Colonic mucosa (tissue), 4 donors: ENCODE data around the gene RANGAP1. TPM values are rescaled to one million over a fixed set of nuclear protein-coding genes. Genes with fewer than 3 reads are reported as not detected.

ENCODE experiments used
- DNase-seq: peaks from one replicate; pipeline ENCODE4 v3.0.0-alpha.2; 2020
- H3K27ac ChIP-seq: fragments of 200-600 bp; one replicate; pipeline ENCODE4 v1.8.0; 2021
- H3K27me3 ChIP-seq: fragments of 200-600 bp; one replicate; pipeline ENCODE4 v1.8.0; 2021
- H3K36me3 ChIP-seq: fragments of 200-600 bp; one replicate; pipeline ENCODE4 v1.8.0; 2021
- H3K4me1 ChIP-seq: fragments of 200-600 bp; one replicate; pipeline ENCODE4 v1.8.0; 2021; ENCODE audit warnings: mild to moderate bottlenecking
- H3K4me3 ChIP-seq: fragments of 200-600 bp; one replicate; pipeline ENCODE4 v1.8.0; 2021
- H3K9ac ChIP-seq, 2 donors: one replicate each; pipeline ENCODE4 v1.7.0; 2013; ENCODE audit warnings: control low read depth in 2 of 2, low read depth in 2 of 2, low read length in 2 of 2
- H3K9me3 ChIP-seq: fragments of 200-600 bp; one replicate; pipeline ENCODE4 v1.8.0; 2021
- intact Hi-C: fragments of 100-400 bp; cut with DNase I; formaldehyde crosslinking; loops from one replicate; pipeline ENCODE4 v1.14.1; 2022
- total RNA-seq, 2 donors: library from RNA; stranded (reverse); fragmentation: NEBNext Ultra II Directional in 1 of 2; extraction: Animal tissue kit (Norgen Biotek cat#: 25700) in 1 of 2; gene quantifications; one replicate each; pipeline ENCODE4 v1.2.1, GENCODE V29; 2021
- TF ChIP-seq, protein P1 (sequence below): fragments of 200-600 bp; IDR thresholded peaks from one replicate; pipeline ENCODE4 v1.8.0; 2022; ENCODE audit warnings: antibody characterized with exemption, mild to moderate bottlenecking
- donor health status: healthy.
- donor health status: DM: no; HTN: no; CAD: no.
- donor health status: DM: no; HTN: no; CAD: no.

Gene RANGAP1
- total RNA-seq, 2 donors from 2014 or later, result 35.5 to 124 TPM

DNA sequence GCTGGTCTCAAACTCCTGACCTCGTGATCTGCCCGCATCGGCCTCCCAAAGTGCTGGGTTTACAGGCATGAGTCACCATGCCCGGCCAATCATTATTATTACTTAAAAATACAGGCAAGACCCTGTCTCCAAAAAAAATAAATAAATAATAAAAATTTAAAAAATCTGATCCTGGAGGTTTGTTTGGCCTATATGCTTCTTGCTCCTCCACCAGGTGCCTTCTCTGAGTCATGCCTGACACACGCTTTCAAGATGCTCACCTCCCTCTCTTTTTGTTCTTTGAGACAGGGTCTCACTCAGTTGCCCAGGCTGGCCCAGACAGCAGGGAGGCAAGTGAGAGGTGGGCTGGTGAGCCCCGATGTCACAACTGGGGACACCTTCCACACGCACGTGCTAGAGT, 28.8 kb upstream of the RANGAP1 start:
- Histone ChIP-seq H3K4me3 (no peak overlapping the region), H3K4me1 (no peaks in the 10 kb centered on the region), H3K27ac (no peak overlapping the region), H3K9ac (no peak overlapping the region), H3K36me3 (no peaks in the 10 kb centered on the region), H3K9me3 (no peaks in the 10 kb centered on the region), H3K27me3 (no peaks in the 10 kb centered on the region)
- intact Hi-C loops, result no loop called here
- no peak for DNase-seq
- TF ChIP-seq, protein P1, sequence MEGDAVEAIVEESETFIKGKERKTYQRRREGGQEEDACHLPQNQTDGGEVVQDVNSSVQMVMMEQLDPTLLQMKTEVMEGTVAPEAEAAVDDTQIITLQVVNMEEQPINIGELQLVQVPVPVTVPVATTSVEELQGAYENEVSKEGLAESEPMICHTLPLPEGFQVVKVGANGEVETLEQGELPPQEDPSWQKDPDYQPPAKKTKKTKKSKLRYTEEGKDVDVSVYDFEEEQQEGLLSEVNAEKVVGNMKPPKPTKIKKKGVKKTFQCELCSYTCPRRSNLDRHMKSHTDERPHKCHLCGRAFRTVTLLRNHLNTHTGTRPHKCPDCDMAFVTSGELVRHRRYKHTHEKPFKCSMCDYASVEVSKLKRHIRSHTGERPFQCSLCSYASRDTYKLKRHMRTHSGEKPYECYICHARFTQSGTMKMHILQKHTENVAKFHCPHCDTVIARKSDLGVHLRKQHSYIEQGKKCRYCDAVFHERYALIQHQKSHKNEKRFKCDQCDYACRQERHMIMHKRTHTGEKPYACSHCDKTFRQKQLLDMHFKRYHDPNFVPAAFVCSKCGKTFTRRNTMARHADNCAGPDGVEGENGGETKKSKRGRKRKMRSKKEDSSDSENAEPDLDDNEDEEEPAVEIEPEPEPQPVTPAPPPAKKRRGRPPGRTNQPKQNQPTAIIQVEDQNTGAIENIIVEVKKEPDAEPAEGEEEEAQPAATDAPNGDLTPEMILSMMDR, result no peak

DNA sequence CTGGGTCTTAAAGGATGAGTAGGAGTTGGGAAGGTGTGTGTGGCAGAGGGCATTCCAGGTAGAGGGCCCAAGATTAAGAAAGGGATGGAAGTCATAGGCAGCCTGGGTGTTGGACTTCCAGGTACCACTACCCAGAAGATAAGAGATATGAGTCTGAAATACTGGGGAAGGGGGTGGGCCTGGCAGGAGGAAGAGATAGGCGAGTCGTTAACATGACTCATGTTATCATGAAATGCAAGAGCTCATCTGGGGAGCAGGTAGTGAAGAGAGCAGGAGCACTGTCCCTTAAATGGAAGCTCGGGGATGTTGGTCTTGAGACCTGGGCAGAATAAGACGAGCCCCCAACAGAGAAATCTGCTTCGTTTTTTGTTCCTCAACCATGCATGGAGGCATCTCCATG, 25.5 kb upstream of the RANGAP1 start:
- Histone ChIP-seq H3K4me1 (no peaks in the 10 kb centered on the region), H3K27ac (no peak overlapping the region), H3K36me3 (no peaks in the 10 kb centered on the region), H3K4me3 (no peak overlapping the region), H3K9ac (no peak overlapping the region), H3K9me3 (no peaks in the 10 kb centered on the region), H3K27me3 (no peaks in the 10 kb centered on the region)
- intact Hi-C loops, result no loop called here
- TF ChIP-seq, protein P1, result no peak
- DNase-seq, result no peak

DNA sequence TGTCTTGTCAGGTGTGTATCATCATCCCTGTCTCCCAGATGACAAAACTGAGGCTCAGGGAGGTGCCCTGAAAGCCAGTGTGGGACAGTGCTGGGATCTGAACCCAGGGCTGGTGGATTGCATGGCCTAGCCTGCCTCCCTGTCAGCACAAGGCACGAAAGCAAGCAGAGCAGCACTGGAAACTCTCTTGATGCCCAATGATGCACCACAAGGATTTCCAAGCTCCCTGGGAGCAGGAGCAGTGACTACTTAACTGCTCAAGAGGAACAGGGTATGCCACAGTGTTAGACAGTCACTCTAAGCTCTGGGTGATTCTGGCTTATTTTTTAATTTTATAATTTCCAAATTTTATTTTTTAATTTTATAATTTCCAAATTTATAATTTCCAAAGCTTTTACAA, 24.3 kb upstream of the RANGAP1 start:
- H3K27me3 ChIP-seq, result no peaks in the 10 kb centered on the region
- intact Hi-C loops, result no loop called here
- H3K4me3 ChIP-seq, result no peak overlapping the region
- no peaks in the 10 kb centered on the region for H3K4me1 ChIP-seq
- TF ChIP-seq, protein P1, result no peak
- no peak overlapping the region for H3K27ac ChIP-seq
- no peaks in the 10 kb centered on the region for H3K36me3 ChIP-seq
- H3K9me3 ChIP-seq, result no peaks in the 10 kb centered on the region
- no peak overlapping the region for H3K9ac ChIP-seq
- no peak for DNase-seq

DNA sequence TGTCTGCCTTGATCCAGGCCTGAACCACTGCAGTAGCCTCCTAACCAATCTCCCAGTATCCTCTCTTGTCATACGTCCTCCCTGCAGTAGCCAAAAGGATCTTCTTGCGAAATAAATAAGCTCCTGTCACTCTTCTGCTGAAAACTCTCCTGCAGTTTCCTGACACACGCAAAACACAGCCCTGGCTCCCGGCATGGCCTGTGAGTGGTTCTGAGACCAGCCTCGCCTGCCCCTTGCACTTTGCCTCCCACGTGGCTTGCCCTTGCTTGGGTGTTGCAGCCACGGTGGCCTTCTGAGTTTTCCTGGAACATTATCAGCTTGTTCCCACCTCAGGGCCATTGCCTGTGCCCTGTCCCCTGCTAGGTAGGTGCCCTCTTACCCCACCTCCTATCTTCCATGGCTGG, 22.6 kb upstream of the RANGAP1 start:
- Histone ChIP-seq H3K9ac (peak overlapping the region in 1 of 2 donors; percentile 43), H3K9me3 (no peaks in the 10 kb centered on the region), H3K4me3 (no peak overlapping the region), H3K27me3 (no peaks in the 10 kb centered on the region), H3K36me3 (no peaks in the 10 kb centered on the region), H3K4me1 (no peaks in the 10 kb centered on the region), H3K27ac (no peak overlapping the region)
- intact Hi-C loops, result no loop called here
- TF ChIP-seq, protein P1, result no peak
- no peak for DNase-seq

DNA sequence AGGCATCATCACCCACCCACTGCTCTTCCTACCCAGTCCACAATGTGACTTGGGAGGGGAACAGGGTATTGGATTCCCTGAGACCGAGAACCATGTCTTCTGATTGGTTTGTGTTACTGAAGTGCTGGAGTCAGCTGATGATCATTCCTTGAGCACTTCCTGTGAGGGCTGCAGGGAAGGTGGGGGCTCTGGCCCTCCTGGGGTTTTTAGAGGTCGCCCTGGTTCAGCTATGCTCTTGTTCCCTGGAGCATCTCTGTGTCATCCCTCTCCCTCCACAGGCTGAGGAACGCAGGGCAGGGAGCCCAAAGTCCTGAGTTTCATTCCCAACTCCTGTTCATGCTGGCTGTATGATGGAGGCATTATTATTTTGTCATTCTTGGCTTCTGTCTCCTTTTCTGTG, 22.1 kb upstream of the RANGAP1 start:
- peak overlapping the region in 1 of 2 donors; percentile 43 for H3K9ac ChIP-seq
- H3K27ac ChIP-seq, result peak overlapping the region; percentile 7
- no peaks in the 10 kb centered on the region for H3K4me1 ChIP-seq
- no peak overlapping the region for H3K4me3 ChIP-seq
- H3K27me3 ChIP-seq, result no peaks in the 10 kb centered on the region
- no peaks in the 10 kb centered on the region for H3K36me3 ChIP-seq
- H3K9me3 ChIP-seq, result no peaks in the 10 kb centered on the region
- intact Hi-C loops, result no loop called here
- DNase-seq, result no peak
- TF ChIP-seq, protein P1, result no peak

DNA sequence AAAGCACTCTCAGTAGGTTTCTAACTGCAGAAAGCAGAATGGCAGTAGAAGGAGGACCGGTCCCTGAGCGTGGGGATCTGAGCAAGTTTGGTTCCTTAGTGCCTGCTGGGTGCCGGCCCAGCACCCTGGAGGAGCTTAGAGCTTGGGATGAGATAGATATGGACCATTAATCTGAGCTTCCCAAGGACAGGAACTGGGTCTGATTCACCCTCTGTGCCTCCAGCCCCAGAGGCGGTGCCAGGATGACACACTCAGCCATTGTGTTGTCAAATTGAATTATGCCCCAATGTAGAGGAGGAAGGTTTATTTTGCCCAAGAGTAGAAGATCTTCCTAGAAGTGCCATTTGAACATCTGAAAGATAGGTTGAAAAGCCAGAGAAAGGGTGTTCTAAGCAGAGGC, 19.7 kb upstream of the RANGAP1 start:
- Histone ChIP-seq H3K27ac (no peak overlapping the region), H3K4me1 (peaks cover 3% of the 10 kb centered on the region), H3K9ac (no peak overlapping the region), H3K9me3 (no peaks in the 10 kb centered on the region), H3K36me3 (no peaks in the 10 kb centered on the region), H3K4me3 (no peak overlapping the region), H3K27me3 (no peaks in the 10 kb centered on the region)
- intact Hi-C loops, result no loop called here
- TF ChIP-seq, protein P1, result no peak
- DNase-seq, result no peak
